IPS-15b (cell line): Measurements from ENCODE around the gene NOP14.

Experiments used
- H3K27me3 ChIP-seq: one replicate; pipeline ENCODE4 v1.6.1; 2013; ENCODE audit warnings: low read length; ENCODE audit not compliant: control insufficient read depth, insufficient read depth
- H3K36me3 ChIP-seq: one replicate; pipeline ENCODE4 v1.6.1; 2013; ENCODE audit warnings: low read length; ENCODE audit not compliant: control insufficient read depth, insufficient read depth
- H3K4me1 ChIP-seq: one replicate; pipeline ENCODE4 v1.6.1; 2013; ENCODE audit warnings: mild to moderate bottlenecking, low read length; ENCODE audit not compliant: control insufficient read depth, insufficient read depth
- H3K4me3 ChIP-seq: one replicate; pipeline ENCODE4 v1.5.1; 2013; ENCODE audit warnings: low read depth, low read length
- H3K9ac ChIP-seq: one replicate; pipeline ENCODE4 v1.6.1; 2013; ENCODE audit warnings: low read depth, mild to moderate bottlenecking, low read length
- H3K9me3 ChIP-seq: one replicate; pipeline ENCODE4 v1.6.1; 2013; ENCODE audit warnings: mild to moderate bottlenecking, low read length; ENCODE audit not compliant: control insufficient read depth, insufficient read depth

The NOP14 gene

DNA sequence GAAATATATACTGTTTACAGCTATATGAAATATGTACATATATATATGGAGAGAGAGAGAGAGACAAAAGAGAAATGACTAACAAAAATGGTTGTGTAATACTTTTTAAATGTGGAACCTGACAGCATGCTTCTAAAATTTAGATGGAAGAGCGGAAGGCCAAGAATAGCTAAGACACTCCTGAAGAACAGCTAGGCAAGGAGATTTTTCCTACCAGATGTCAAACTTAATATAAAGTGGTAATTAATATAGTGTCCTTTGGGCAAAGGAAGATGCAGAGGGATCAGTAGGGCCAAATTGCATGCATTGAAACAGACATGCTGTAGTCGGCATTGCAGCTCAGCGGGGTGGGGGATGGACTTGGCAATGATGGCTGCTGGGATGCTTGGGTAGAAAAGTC, 74.3 kb downstream of the NOP14 start:
- no peaks in the 10 kb centered on the region for H3K9me3 ChIP-seq
- no peaks in the 10 kb centered on the region for H3K27me3 ChIP-seq
- H3K4me3 ChIP-seq = no peak overlapping the region
- no peak overlapping the region for H3K9ac ChIP-seq
- no peaks in the 10 kb centered on the region for H3K4me1 ChIP-seq
- peaks cover 10% of the 10 kb centered on the region for H3K36me3 ChIP-seq
